ENCODE results near the gene LCMT1. TPM values are rescaled to one million over a fixed set of nuclear protein-coding genes. Genes with fewer than 3 reads are reported as not detected.
"Not testable (repeated sequence)": the region's sequence is repeated elsewhere in the genome, so short reads cannot be mapped to it uniquely, and the experiment has no call there.

LCMT1 gene
- total RNA-seq, 1 experiment from 2014 or later, result 86.3 TPM

- Mint-ChIP-seq H3K4me1 (no peaks in the 10 kb centered on the region), H3K4me3 (no peak overlapping the region), H3K27me3 (ENCODE audit: low read depth) (no peaks in the 10 kb centered on the region), H3K27ac (0 out of 2 replicates have a peak overlapping the region, but pooled peaks have one; percentile 58), H3K9me3 (no peaks in the 10 kb centered on the region), H3K36me3 (peaks cover 2% of the 10 kb centered on the region; the same call in 1 of the 2 replicates)
- ATAC-seq, result no peak
- CTCF ChIA-PET, result no interaction called here
- no peak for TF ChIP-seq KAT7 (CRISPR knock-in tag; IDR thresholded peaks at IDR 0.05; ENCODE audit: borderline replicate concordance)
- TF ChIP-seq MYBL2 (CRISPR knock-in tag; IDR thresholded peaks at IDR 0.05), result no peak
- no peak for TF ChIP-seq ZNF671 (CRISPR knock-in tag; IDR thresholded peaks at IDR 0.05)
- TF ChIP-seq ZNF512 (CRISPR knock-in tag; IDR thresholded peaks at IDR 0.05; ENCODE audit: borderline replicate concordance), result no peak
- TF ChIP-seq ZNF423 (CRISPR knock-in tag; IDR thresholded peaks at IDR 0.05), result no peak
- TF ChIP-seq SMAD4 (CRISPR knock-in tag; IDR thresholded peaks at IDR 0.05), result no peak
- no peak for TF ChIP-seq FOXP1 (CRISPR knock-in tag; IDR thresholded peaks at IDR 0.05; ENCODE audit: borderline replicate concordance)
- no peak for TF ChIP-seq ETV6 (CRISPR knock-in tag; IDR thresholded peaks at IDR 0.05)
- TF ChIP-seq USF2 (CRISPR knock-in tag; IDR thresholded peaks at IDR 0.05), result no peak
- TF ChIP-seq TP53 (CRISPR knock-in tag; IDR thresholded peaks at IDR 0.05), result no peak
- POLR2A ChIA-PET, result no interaction called here
- DNase-seq (ENCODE audit: low spot score), result no peak
These were observed 10.5 kb downstream of the LCMT1 start for GRCh38 chr16:25121824-25122600.

GRCh38 chr16:25124503-25124902 lies 13.0 kb downstream of the LCMT1 start:
- no peak for ATAC-seq
- Mint-ChIP-seq H3K9me3 (no peaks in the 10 kb centered on the region), H3K4me3 (no peak overlapping the region), H3K27ac (no peak overlapping the region), H3K36me3 (peaks cover 9% of the 10 kb centered on the region), H3K27me3 (ENCODE audit: low read depth) (no peaks in the 10 kb centered on the region), H3K4me1 (no peaks in the 10 kb centered on the region)
- ChIA-PET CTCF (no interaction called here), POLR2A (no interaction called here)
- TF ChIP-seq E2F4 (CRISPR knock-in tag; IDR thresholded peaks at IDR 0.05; ENCODE audit: borderline replicate concordance, low read depth), result no peak
- no peak for TF ChIP-seq ZNF423 (CRISPR knock-in tag; IDR thresholded peaks at IDR 0.05)
- TF ChIP-seq ZNF416 (CRISPR knock-in tag; IDR thresholded peaks at IDR 0.05), result no peak
- no peak for TF ChIP-seq ZNF232 (CRISPR knock-in tag; IDR thresholded peaks at IDR 0.05)
- no peak for TF ChIP-seq NR1H2 (CRISPR knock-in tag; IDR thresholded peaks at IDR 0.05)
- TF ChIP-seq FOXP4 (CRISPR knock-in tag; IDR thresholded peaks at IDR 0.05), result no peak
- TF ChIP-seq RORB (CRISPR knock-in tag; IDR thresholded peaks at IDR 0.05), result no peak
- TF ChIP-seq ZNF263 (CRISPR knock-in tag; IDR thresholded peaks at IDR 0.05; ENCODE audit: low read depth), result no peak
- no peak for TF ChIP-seq OVOL2 (CRISPR knock-in tag; IDR thresholded peaks at IDR 0.05; ENCODE audit: borderline replicate concordance)
- no peak for TF ChIP-seq ZNF138 (CRISPR knock-in tag; conservative IDR thresholded peaks at IDR 0.05)
- TF ChIP-seq ESRRA (CRISPR knock-in tag; IDR thresholded peaks at IDR 0.05; ENCODE audit: borderline replicate concordance), result no peak
- TF ChIP-seq HMGA2 (CRISPR knock-in tag; IDR thresholded peaks at IDR 0.05), result no peak
- no peak for TF ChIP-seq ZMAT4 (CRISPR knock-in tag; IDR thresholded peaks at IDR 0.05)
- no peak for TF ChIP-seq JAZF1 (CRISPR knock-in tag; IDR thresholded peaks at IDR 0.05)
- no peak for TF ChIP-seq TCF7 (CRISPR knock-in tag; IDR thresholded peaks at IDR 0.05; ENCODE audit: low read depth)
- TF ChIP-seq CBFB (CRISPR knock-in tag; IDR thresholded peaks at IDR 0.05; ENCODE audit: low read depth), result no peak
- no peak for DNase-seq (ENCODE audit: low spot score)

- H3K9me3 Mint-ChIP-seq; H3K27me3 Mint-ChIP-seq (ENCODE audit: low read depth); POLR2A ChIA-PET; DNase-seq (ENCODE audit: low spot score); H3K4me1 Mint-ChIP-seq; ATAC-seq; H3K4me3 Mint-ChIP-seq: not testable (repeated sequence)
- peaks cover 12% of the 10 kb centered on the region for H3K36me3 Mint-ChIP-seq
- H3K27ac Mint-ChIP-seq, result 0 out of 2 replicates have a peak overlapping the region, but pooled peaks have one; percentile 5
- CTCF ChIA-PET, result interaction anchor here (0.6 to 1.2 kb wide), 4 partner anchors 9 to 99 kb away, joined by 3 to 5 read pairs (median 4); partner anchors contain the start of gene LCMT1
These were observed 14.6 kb downstream of the LCMT1 start for GRCh38 chr16:25126086-25126666.
